Suppressor macrophage treated with lipopolysaccharide for 1 hour (primary cell): ENCODE data around the gene CHCHD3.

Source experiments
- DNase-seq, 3 donors: peaks; one replicate each; pipeline ENCODE4 v3.0.0-alpha.2; 2020 to 2022

CHCHD3 gene

GRCh38 chr7:133076142-133076541 lies 5.7 kb downstream of the CHCHD3 start:
- DNase-seq, result no peak

GRCh38 chr7:133071506-133071905 lies 10.4 kb downstream of the CHCHD3 start:
- DNase-seq, result no peak

GRCh38 chr7:133070562-133070961 lies 11.3 kb downstream of the CHCHD3 start:
- DNase-seq, result no peak

- no peak for DNase-seq
Observed at GRCh38 chr7:133065301-133065700, 16.6 kb downstream of the CHCHD3 start.

- no peak for DNase-seq
Observed at GRCh38 chr7:133064082-133064820, 17.6 kb downstream of the CHCHD3 start.

GRCh38 chr7:133061792-133062191 lies 20.1 kb downstream of the CHCHD3 start:
- DNase-seq, result no peak

- no peak for DNase-seq
Observed at GRCh38 chr7:133061357-133061756, 20.5 kb downstream of the CHCHD3 start.

GRCh38 chr7:133060004-133060403 lies 21.9 kb downstream of the CHCHD3 start:
- peak; percentile 67 to 89 (median 88) for DNase-seq

- DNase-seq, result no peak
Observed at GRCh38 chr7:133059263-133059662, 22.6 kb downstream of the CHCHD3 start.

- DNase-seq, result no peak
Observed at GRCh38 chr7:133056370-133057238, 25.3 kb downstream of the CHCHD3 start.

GRCh38 chr7:133054162-133054840 lies 27.6 kb downstream of the CHCHD3 start:
- peak; percentile 36 to 52 (median 49) for DNase-seq

GRCh38 chr7:133053321-133053891 lies 28.5 kb downstream of the CHCHD3 start:
- DNase-seq, result peak; percentile 29 to 44 (median 31)

GRCh38 chr7:133052826-133053225 lies 29.1 kb downstream of the CHCHD3 start:
- no peak for DNase-seq

GRCh38 chr7:133052401-133052756 lies 29.5 kb downstream of the CHCHD3 start:
- DNase-seq, result no peak

- DNase-seq, result no peak
Observed at GRCh38 chr7:133051719-133052400, 30.0 kb downstream of the CHCHD3 start.

GRCh38 chr7:133051066-133051465 lies 30.8 kb downstream of the CHCHD3 start:
- no peak for DNase-seq

- no peak for DNase-seq
Observed at GRCh38 chr7:133050200-133050995, 31.5 kb downstream of the CHCHD3 start.

- DNase-seq, result no peak
Observed at GRCh38 chr7:133048589-133048988, 33.3 kb downstream of the CHCHD3 start.

GRCh38 chr7:133047321-133047720 lies 34.6 kb downstream of the CHCHD3 start:
- no peak for DNase-seq

GRCh38 chr7:133044722-133045473 lies 37.0 kb downstream of the CHCHD3 start:
- DNase-seq, result no peak

GRCh38 chr7:133040674-133041073 lies 41.2 kb downstream of the CHCHD3 start:
- no peak for DNase-seq
